ENCODE data around the gene TRIM65.

GRCh38 chr17:75906143-75906884 lies 9.6 kb upstream of the TRIM65 start:
- TF ChIP-seq SMARCC2 (IDR thresholded peaks at IDR 0.05) (no peak), IRF2 (CRISPR knock-in tag; IDR thresholded peaks at IDR 0.05) (no peak), EP300 (IDR thresholded peaks at IDR 0.05; ENCODE audit: low read depth in 2 of 2, low read length in 2 of 2) (no peak), EP300 (CRISPR knock-in tag; IDR thresholded peaks at IDR 0.05; ENCODE audit: borderline replicate concordance) (no peak), PRDM15 (CRISPR knock-in tag; IDR thresholded peaks at IDR 0.05) (no peak), PLRG1 (conservative IDR thresholded peaks at IDR 0.05) (no peak), ZNF414 (CRISPR knock-in tag; IDR thresholded peaks at IDR 0.05) (no peak)

All from HepG2 (cell line).